ENCODE data around the gene OTOA.
"Not testable (repeated sequence)": the region's sequence is repeated elsewhere in the genome, so short reads cannot be mapped to it uniquely, and the experiment has no call there.

OTOA gene

GRCh38 chr16:21710938-21711337 lies 47.2 kb downstream of the OTOA start (continued):
- TF ChIP-seq ZBTB17 (tag by site-specific recombination; IDR thresholded peaks at IDR 0.05) (no peak), ZNF518A (tag by site-specific recombination; conservative IDR thresholded peaks at IDR 0.05; ENCODE audit: low read depth) (no peak), ZNF530 (tag by site-specific recombination; IDR thresholded peaks at IDR 0.05; ENCODE audit: low read depth) (no peak), INSM2 (tag by site-specific recombination; IDR thresholded peaks at IDR 0.05) (no peak)

GRCh38 chr16:21713549-21714368 lies 50.0 kb downstream of the OTOA start:
- ChIA-PET CTCF (interaction anchor here (1.4 kb wide), 1 partner anchor 57 kb away, joined by 10 read pairs; no protein-coding TSS in a partner anchor), POLR2A (interaction anchor here (0.6 kb wide), 2 partner anchors 14 to 101 kb away, joined by 3 to 5 read pairs; no protein-coding TSS in a partner anchor)
- Histone ChIP-seq H3K4me1 (ENCODE audit: control insufficient read depth, insufficient read depth, low read length) (no peaks in the 10 kb centered on the region), H3K9me3 (ENCODE audit: control insufficient read depth, insufficient read depth, low read depth, low read length) (no peaks in the 10 kb centered on the region), H3K4me3 (ENCODE audit: low read depth, low read length) (no peak overlapping the region), H3K36me3 (ENCODE audit: control insufficient read depth in 2 of 2, insufficient read depth in 1 of 2, low read length in 2 of 2) (no peaks in the 10 kb centered on the region), H3K27ac (ENCODE audit: extremely low read depth, low read depth, low read length) (no peak overlapping the region)
- TF ChIP-seq ZNF132 (tag by site-specific recombination; IDR thresholded peaks at IDR 0.05; ENCODE audit: borderline replicate concordance), result no peak
- TF ChIP-seq ZNF664 (tag by site-specific recombination; IDR thresholded peaks at IDR 0.05), result 0 out of 2 replicates have a peak, but pooled peaks have one; percentile 17
- TF ChIP-seq ZNF366 (tag by site-specific recombination; conservative IDR thresholded peaks at IDR 0.05), result peak; percentile 98
- no peak for TF ChIP-seq ZIC2 (tag by site-specific recombination; IDR thresholded peaks at IDR 0.05)
- TF ChIP-seq ZNF26 (tag by site-specific recombination; IDR thresholded peaks at IDR 0.05), result peak; percentile 18; the same call in 1 of the 2 replicates
- no peak for TF ChIP-seq ZNF324 (tag by site-specific recombination; IDR thresholded peaks at IDR 0.05)
- 0 out of 2 replicates have a peak, but pooled peaks have one; percentile 9 for TF ChIP-seq BCL6B (tag by site-specific recombination; IDR thresholded peaks at IDR 0.05)
- peak; percentile 98 for TF ChIP-seq PRDM1 (tag by site-specific recombination; IDR thresholded peaks at IDR 0.05)
- TF ChIP-seq ZBTB1 (tag by site-specific recombination; IDR thresholded peaks at IDR 0.05), result no peak
- TF ChIP-seq ZSCAN23 (tag by site-specific recombination; IDR thresholded peaks at IDR 0.05), result no peak
- no peak for TF ChIP-seq ZNF560 (tag by site-specific recombination; IDR thresholded peaks at IDR 0.05; ENCODE audit: borderline replicate concordance)
- TF ChIP-seq ZNF433 (tag by site-specific recombination; IDR thresholded peaks at IDR 0.05; ENCODE audit: low read depth), result no peak

- POLR2A ChIA-PET; H3K27ac ChIP-seq (ENCODE audit: extremely low read depth, low read depth, low read length); H3K36me3 ChIP-seq (ENCODE audit: control insufficient read depth in 2 of 2, insufficient read depth in 1 of 2, low read length in 2 of 2); H3K4me1 ChIP-seq (ENCODE audit: control insufficient read depth, insufficient read depth, low read length); H3K4me3 ChIP-seq (ENCODE audit: low read depth, low read length); CTCF ChIA-PET; H3K9me3 ChIP-seq (ENCODE audit: control insufficient read depth, insufficient read depth, low read depth, low read length): not testable (repeated sequence)
Observed at GRCh38 chr16:21714369-21714618, 50.5 kb downstream of the OTOA start.
